ENCODE data around the gene ATP11A. TPM values are rescaled to one million over a fixed set of nuclear protein-coding genes. Genes with fewer than 3 reads are reported as not detected.

Gene ATP11A
- total RNA-seq, 8 experiments from 2014 or later: 6.7 to 36.1 (median 10.2) TPM

DNA sequence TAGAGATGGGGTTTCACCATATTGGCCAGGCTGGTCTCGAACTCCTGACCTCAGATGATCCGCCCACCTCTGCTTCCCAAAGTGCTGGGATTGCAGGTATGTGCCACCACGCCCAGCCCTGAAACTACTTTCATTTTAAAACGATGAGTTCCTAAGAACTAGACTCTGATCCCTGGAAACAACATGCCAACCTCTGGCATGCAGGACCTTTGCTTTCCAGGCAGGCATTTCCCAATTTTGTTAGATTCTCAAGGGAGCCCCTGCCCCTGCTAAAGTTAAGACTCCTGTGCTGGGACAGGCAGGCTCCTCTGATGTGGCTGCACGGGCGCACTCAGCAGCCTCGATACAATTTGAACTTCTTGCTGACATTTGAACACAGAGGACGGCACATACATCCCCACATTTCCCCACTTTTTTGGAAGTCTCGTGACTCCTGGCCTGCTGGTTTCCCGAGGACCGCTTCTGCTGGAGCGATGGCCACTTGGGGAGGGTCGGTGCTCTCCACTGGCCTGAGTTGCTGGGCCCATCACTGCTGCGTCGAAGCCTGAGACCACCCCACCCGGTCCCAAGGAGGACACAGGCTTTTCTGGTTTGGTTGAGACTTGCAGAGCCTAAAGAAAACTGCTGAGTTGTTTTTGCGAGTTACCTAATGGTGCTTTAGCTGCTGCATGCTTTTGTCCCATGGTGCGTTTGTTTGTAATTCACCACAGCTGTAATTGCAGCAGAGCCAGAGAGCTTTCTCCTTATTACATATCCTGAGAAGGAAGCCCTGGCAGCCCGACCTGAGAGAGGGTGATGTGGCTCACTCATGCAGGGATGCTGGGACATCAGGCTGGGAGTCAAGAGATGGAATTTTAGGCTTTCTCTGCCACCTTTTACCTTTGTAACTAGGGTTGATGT, 8.2 kb downstream of the ATP11A start:
- H3K27ac ChIP-seq: no peak overlapping the region
- in situ Hi-C loops (cut with MboI; ENCODE audit: low pct_unique_long_range_greater_than_20kb in 2 of 9, low sequenced_read_pairs in 9 of 9, unreplicated experiment in 9 of 9): loop anchor here in 1 of 9 experiments (25.0 kb wide), 1 partner anchor 164 kb away; no protein-coding TSS in a partner anchor
- peaks cover 8% of the 10 kb centered on the region in 2 donors for H3K4me1 ChIP-seq (replicated peaks in 1 of 2)
- ATAC-seq (replicated peaks in 6 of 8): peak in 2 of 8 experiments; percentile 17 to 47
- WGBS, 10 experiments: 31 to 83% (median 60%) methylated on average over 2 to 10 of the region's 19 CpGs; no CpG with 5 or more reads in 3 of the 10 experiments
- no peak overlapping the region for H3K4me3 ChIP-seq

DNA sequence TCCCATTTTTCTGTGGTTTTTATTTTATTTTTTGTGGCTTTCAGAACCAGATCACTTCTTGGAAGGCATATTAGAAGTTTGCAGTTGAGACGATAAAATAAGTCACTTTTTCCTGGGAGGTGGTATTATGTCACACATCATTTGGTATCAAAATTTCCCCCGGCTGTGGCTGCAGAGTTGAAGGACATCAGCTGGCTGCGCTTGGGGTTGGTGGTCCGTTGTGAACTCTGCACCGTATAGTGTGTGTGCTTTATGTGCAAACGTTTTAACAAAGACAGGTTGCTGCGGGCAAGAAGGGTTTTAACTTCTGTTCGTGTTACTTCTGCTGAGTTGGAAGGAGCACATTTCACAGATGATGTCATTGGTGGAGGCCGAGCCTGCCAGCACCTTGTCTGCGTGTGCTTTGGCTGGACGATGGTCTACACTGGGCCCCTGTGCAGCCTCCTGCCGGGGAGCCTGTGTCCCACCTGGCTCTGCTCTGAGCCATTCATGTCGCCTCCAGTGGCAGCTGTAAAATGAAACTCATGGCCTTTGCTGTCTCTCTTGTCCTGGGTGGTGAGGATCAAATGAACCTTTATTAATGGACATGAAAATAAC, 9.6 kb downstream of the ATP11A start:
- WGBS, 10 experiments: 55 to 100% (median 89%) methylated on average over 2 to 9 of the region's 13 CpGs; no CpG with 5 or more reads in 1 of the 10 experiments
- peaks cover 11 to 18% of the 10 kb centered on the region in 2 donors for H3K4me1 ChIP-seq (replicated peaks in 1 of 2)
- peak in 2 of 8 experiments; percentile 57 to 71 for ATAC-seq (replicated peaks in 6 of 8)
- in situ Hi-C loops (cut with MboI; ENCODE audit: low pct_unique_long_range_greater_than_20kb in 2 of 9, low sequenced_read_pairs in 9 of 9, unreplicated experiment in 9 of 9): loop anchor here in 1 of 9 experiments (25.0 kb wide), 1 partner anchor 163 kb away; no protein-coding TSS in a partner anchor
- H3K27ac ChIP-seq: no peak overlapping the region
- no peak overlapping the region for H3K4me3 ChIP-seq

DNA sequence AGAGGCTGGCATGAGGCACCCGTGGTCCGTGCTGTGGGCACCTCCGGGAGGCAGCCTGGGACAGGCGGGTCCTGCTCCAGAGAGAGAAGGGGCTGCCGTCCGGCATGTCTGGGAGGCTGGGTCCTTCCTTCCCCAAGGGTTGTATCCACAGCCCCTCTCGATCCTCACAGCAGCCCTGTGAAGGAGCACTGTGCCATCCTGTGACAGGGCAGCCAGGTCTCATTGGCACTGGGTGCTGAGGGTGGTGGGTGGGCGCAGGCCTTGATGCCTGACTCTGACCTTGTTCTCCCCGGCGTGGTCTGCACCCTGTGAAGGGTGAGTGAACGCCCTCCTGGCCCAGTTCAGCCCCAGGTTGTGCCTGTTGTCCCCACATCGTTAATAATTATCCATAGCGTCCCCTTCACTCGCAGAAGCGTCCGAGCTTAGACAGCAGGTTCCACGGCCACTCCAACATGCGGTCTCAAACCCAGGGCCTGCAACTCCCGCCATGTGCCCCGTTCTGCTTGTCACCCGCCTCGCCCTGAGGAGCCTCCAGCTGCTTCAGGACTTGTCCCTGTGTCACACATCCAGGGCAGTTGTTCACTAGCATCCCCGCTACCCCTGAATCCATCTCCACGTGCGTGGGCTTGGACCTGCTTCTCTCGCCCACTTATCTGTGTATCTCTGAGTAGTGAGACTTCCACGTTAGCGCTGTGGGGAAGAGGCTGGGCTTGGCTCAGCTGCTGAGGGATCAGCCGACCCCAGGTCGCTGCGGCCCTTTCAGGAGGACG, 10.6 kb downstream of the ATP11A start:
- H3K4me1 ChIP-seq (replicated peaks in 1 of 2): peaks cover 11 to 22% of the 10 kb centered on the region in 2 donors
- WGBS, 10 experiments: 80 to 100% (median 92%) methylated on average over 1 to 10 of the region's 32 CpGs; no CpG with 5 or more reads in 4 of the 10 experiments
- in situ Hi-C loops (cut with MboI; ENCODE audit: low pct_unique_long_range_greater_than_20kb in 2 of 9, low sequenced_read_pairs in 9 of 9, unreplicated experiment in 9 of 9): no loop called here
- H3K4me3 ChIP-seq: no peak overlapping the region
- no peak for ATAC-seq (replicated peaks in 6 of 8)
- H3K27ac ChIP-seq: no peak overlapping the region

DNA sequence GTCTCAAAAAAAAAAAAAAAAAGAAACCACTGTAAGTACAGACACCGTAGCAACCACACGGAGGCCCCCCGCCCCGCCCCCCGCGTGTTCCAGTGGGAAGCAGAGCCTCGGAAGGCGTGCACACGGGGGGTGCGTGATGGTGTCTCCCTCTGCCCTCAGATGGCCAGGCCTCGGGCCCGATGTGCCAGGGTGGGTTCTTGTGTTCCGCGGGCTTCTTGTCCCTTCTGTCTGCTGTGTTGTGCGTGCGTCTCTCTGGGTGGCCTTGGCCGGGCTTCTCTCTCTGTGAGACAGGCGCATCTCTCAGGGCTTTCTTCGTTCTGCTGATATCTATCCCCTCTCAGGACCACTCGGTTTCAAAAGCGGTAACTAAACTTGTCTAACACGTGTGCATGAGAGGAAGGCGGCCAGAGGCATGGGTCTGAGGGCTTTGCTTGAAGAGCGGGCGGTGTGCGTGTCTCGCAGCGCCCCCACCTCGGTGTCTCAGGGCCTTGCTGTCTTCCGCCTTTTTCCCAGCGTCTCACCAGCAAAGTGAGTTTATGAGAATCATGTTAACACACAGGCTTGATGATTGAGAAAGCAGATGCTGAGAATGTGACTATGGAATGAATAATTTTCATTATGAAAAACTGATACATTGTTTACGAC, 12.6 kb downstream of the ATP11A start:
- peak in 1 of 8 experiments; percentile 35 for ATAC-seq (replicated peaks in 6 of 8)
- Histone ChIP-seq H3K27ac (no peak overlapping the region), H3K4me1 (replicated peaks in 1 of 2) (peaks cover 11 to 22% of the 10 kb centered on the region in 2 donors), H3K4me3 (no peak overlapping the region)
- in situ Hi-C loops (cut with MboI; ENCODE audit: low pct_unique_long_range_greater_than_20kb in 2 of 9, low sequenced_read_pairs in 9 of 9, unreplicated experiment in 9 of 9): no loop called here
- 32 to 100% (median 87%) methylated on average over 1 to 8 of the region's 32 CpGs; no CpG with 5 or more reads in 3 of the 10 experiments for WGBS, 10 experiments

DNA sequence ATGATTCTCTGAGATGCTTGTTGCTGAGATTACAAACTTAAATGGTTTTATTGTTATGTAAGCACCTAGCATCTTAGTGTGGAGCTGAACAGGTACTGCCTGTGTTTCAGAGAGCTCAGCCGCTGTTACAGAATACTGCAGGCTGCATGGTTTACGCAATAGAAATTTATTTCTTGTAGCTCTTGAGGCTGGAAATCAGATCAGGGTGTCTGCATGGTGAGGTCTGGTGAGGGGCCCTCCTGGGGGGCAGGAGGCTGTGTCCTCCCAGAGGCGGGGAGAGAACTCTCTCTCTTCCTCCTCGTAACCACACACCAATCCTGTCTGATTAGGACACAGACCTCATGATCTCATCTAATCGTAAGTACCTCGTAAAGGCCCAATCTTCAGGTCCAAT, 13.1 kb downstream of the ATP11A start:
- Histone ChIP-seq H3K4me3 (no peak overlapping the region), H3K4me1 (replicated peaks in 1 of 2) (peaks cover 11 to 22% of the 10 kb centered on the region in 2 donors), H3K27ac (no peak overlapping the region)
- peak in 4 of 8 experiments; percentile 51 to 67 (median 57) for ATAC-seq (replicated peaks in 6 of 8)
- in situ Hi-C loops (cut with MboI; ENCODE audit: low pct_unique_long_range_greater_than_20kb in 2 of 9, low sequenced_read_pairs in 9 of 9, unreplicated experiment in 9 of 9): no loop called here
- 50 to 100% (median 86%) methylated on average over 1 to 4 of the region's 6 CpGs; no CpG with 5 or more reads in 3 of the 10 experiments for WGBS, 10 experiments

DNA sequence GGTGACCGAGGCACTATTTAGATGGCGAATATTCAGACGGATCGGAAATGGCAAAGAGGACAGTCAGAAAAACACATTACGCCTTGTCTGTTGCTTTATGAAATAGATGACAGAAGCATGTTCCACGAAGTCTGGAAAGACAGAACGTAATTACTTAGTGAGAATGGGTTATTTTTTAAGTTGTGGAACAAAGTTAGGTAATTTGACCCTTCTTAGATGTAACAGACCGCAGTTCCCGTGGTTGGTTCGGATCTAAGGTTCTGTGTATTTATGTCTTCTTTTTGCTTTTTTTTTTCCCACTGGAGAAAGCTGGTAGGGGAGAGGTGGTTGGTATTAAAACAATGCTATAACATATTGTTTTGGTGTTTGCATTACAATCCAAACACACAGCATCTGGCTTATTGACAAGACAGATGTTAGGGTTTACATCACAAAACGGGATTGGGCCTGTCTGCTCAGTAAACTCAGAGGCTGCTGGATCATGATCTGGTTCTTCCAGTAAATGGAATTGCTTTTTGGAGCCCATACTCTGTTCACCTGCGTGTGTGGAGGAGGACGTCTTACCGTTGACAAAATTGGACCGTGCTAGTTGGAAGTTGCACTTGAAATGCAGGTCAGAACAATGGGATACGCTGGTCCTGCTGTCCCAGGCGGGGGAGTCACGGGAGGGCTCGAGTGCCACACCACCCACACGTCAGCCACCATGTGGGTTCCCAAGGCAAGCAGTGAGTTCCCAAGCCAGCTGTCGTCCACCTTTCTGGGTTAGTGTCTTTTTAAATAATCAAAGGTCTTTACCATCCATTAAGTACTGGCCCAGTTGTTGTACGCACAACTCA, 13.8 kb downstream of the ATP11A start:
- WGBS, 10 experiments: 89 to 100% (median 90%) methylated on average over 2 to 17 of the region's 22 CpGs; no CpG with 5 or more reads in 1 of the 10 experiments
- in situ Hi-C loops (cut with MboI; ENCODE audit: low pct_unique_long_range_greater_than_20kb in 2 of 9, low sequenced_read_pairs in 9 of 9, unreplicated experiment in 9 of 9): no loop called here
- H3K27ac ChIP-seq: no peak overlapping the region
- no peak overlapping the region for H3K4me3 ChIP-seq
- peaks cover 11 to 22% of the 10 kb centered on the region in 2 donors for H3K4me1 ChIP-seq (replicated peaks in 1 of 2)
- no peak for ATAC-seq (replicated peaks in 6 of 8)

DNA sequence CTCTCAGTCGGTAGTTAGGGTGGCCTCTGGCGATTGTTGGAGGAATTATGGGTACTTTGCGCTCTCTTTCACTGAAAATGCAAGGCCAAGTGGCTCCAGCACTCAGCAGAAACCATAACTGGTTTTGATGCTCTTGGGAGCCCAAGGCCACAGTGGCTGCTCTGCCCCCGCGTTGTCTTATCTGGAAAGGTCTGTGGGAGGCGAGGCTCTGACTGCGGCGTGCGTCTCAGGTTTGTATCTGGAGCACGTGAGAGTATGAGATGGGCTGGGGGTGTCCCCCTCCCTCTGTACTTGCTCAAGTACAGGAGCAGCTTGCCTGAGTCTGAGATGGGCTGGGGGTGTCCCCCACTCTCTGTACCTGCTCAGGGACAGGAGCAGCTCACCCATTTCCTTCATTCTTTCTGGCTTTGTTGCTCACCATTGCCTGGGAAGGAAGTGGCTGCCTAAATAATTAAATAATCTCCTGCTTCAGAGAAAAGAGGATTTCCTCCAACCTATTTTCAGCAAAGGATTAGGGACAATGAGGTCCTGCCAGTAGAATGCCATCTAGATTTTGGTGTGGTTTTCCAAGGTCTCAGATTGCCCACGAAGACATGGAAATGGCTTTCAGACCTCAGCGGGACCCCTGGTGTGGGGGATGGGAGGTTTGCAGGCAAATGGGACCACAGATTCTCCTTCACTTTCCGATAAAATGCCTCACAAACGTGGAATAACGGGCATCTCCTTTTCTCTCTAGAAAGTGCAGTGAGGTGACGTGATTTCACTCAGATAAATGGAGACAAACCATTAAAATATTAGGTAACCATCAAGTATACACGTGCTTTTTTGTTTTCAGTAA, 14.7 kb downstream of the ATP11A start:
- Histone ChIP-seq H3K4me3 (no peak overlapping the region), H3K4me1 (replicated peaks in 1 of 2) (peaks cover 10 to 22% of the 10 kb centered on the region in 2 donors), H3K27ac (no peak overlapping the region)
- in situ Hi-C loops (cut with MboI; ENCODE audit: low pct_unique_long_range_greater_than_20kb in 2 of 9, low sequenced_read_pairs in 9 of 9, unreplicated experiment in 9 of 9): no loop called here
- ATAC-seq (replicated peaks in 6 of 8): no peak
- WGBS, 10 experiments: 40 to 100% (median 80%) methylated on average over 1 to 13 of the region's 17 CpGs; no CpG with 5 or more reads in 1 of the 10 experiments

DNA sequence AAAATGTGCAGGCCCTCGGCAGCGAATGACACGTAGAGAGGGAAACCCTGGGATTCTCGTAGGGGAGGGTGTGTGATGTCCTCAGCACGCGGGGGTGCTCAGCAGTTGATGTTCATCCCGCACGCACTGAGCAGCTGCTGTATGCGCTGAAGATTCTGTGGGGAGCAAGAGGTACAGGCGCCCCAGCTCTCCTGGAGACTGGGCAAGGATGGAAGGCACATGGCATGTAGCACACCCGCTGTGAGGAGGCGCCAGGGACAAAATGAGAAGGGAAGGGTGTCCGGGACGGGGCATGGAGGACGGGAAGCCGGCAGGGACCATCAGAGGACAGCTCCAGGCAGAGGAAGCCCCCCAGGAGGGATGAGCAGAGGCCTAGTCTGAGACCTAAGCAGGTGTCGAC, 15.4 kb downstream of the ATP11A start:
- H3K27ac ChIP-seq: no peak overlapping the region
- 80 to 100% (median 90%) methylated on average over 1 to 9 of the region's 17 CpGs; no CpG with 5 or more reads in 2 of the 10 experiments for WGBS, 10 experiments
- in situ Hi-C loops (cut with MboI; ENCODE audit: low pct_unique_long_range_greater_than_20kb in 2 of 9, low sequenced_read_pairs in 9 of 9, unreplicated experiment in 9 of 9): no loop called here
- peaks cover 10 to 22% of the 10 kb centered on the region in 2 donors for H3K4me1 ChIP-seq (replicated peaks in 1 of 2)
- ATAC-seq (replicated peaks in 6 of 8): no peak
- H3K4me3 ChIP-seq: no peak overlapping the region

DNA sequence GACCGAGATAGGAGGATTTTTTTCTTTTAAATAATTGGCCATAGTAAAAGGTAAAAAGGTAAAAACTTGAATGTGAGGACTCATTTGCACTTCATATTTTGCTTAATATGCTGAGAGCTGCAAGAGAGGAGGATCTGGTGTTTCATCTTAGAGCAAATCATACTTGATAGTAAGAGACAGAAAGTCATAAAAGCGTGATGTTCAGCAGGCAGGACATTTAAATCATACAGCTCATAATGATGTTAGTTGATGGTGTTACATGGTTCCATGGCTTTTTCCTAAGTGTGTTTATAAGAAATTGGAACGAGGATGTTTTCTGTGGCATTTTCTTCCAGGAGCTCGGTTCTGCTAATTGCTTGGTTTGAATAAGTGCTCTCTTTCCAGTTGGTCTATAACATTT, 16.3 kb downstream of the ATP11A start:
- in situ Hi-C loops (cut with MboI; ENCODE audit: low pct_unique_long_range_greater_than_20kb in 2 of 9, low sequenced_read_pairs in 9 of 9, unreplicated experiment in 9 of 9): no loop called here
- Histone ChIP-seq H3K27ac (no peak overlapping the region), H3K4me3 (no peak overlapping the region), H3K4me1 (replicated peaks in 1 of 2) (peaks cover 17 to 25% of the 10 kb centered on the region in 2 donors)
- 78 to 100% (median 94%) methylated on average over 1 to 4 of the region's 4 CpGs for WGBS, 10 experiments
- ATAC-seq (replicated peaks in 6 of 8): no peak

DNA sequence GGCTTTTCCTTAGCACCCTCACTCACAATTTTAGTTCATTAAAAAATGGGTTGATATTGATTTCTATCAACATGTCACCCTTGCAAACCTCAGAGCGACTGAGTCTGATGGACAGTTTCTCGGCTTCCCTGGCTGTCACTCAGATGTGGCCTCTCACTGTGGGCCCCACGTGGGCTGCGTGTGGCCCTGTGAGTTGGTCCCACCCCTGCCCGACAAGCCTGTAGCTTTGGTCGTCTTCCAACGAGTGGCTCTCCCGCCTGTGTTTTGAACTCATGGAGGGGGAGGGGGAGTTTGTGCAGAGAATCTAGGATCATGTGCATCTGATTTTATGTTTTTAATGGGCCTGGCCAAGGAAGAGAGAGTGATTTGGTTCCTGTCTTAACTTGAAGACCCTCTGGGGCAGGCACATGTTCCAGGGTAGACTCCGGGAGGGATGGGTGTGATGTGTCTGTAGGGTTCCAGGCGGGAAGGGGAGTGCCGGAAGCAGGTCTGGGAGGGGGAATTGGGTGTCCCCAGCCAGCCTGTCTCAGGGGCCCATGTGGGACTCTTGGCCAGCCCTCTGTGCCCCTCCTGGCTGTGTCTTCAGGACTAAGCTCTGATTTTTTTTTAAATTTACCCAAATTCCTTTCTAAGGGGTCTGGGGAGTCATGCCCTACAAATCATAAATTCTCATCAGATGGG, 18.9 kb downstream of the ATP11A start:
- peaks cover 26 to 27% of the 10 kb centered on the region in 2 donors for H3K4me1 ChIP-seq (replicated peaks in 1 of 2)
- no peak overlapping the region for H3K4me3 ChIP-seq
- ATAC-seq (replicated peaks in 6 of 8): no peak
- 58 to 100% (median 83%) methylated on average over 2 to 10 of the region's 11 CpGs; no CpG with 5 or more reads in 4 of the 10 experiments for WGBS, 10 experiments
- in situ Hi-C loops (cut with MboI; ENCODE audit: low pct_unique_long_range_greater_than_20kb in 2 of 9, low sequenced_read_pairs in 9 of 9, unreplicated experiment in 9 of 9): no loop called here
- H3K27ac ChIP-seq: no peak overlapping the region

Measured in motor neuron (in vitro differentiated cells).